ENCODE data around the gene LRFN4. TPM values are rescaled to one million over a fixed set of nuclear protein-coding genes. Genes with fewer than 3 reads are reported as not detected.

LRFN4 gene
- polyA plus RNA-seq, 1 donor from 2014 or later, result 85.0 TPM

DNA sequence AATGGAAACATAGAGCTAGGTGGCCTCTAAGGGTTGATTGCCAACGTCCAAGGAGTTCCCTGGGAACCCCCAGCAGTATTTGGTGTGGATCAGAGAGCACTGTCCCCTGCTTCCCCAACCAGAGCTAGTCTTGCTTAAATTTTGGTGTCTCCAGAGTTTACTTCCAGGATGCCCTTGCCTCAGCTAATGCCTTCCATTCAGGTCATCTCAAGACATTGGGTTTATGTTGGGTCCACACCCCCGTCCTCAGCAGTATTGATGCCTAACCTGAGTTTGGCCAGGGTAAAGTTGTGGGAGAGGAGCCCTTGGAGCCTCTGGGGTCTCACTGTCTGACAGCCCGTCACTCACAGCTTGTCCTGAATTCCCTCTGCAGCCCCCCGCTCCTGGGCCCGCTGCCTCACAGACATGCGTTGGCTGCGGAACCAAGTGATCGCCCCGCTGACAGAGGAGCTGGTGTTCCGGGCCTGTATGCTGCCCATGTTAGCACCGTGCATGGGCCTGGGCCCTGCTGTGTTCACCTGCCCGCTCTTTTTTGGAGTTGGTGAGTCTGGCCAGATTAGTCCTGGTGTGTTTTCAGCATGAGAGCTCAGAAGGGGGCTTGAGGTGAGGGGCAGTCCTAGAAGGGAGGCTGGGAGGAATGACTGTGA is 12.2 kb upstream of the LRFN4 start:
- no peaks in the 10 kb centered on the region for H3K9me3 ChIP-seq (ENCODE audit: low read length)
- peak overlapping the region; percentile 88 for H3K9ac ChIP-seq (ENCODE audit: low read length)
- H3K27ac ChIP-seq (ENCODE audit: low read length), result no peak overlapping the region
- peak overlapping the region; percentile 99 for H3K4me2 ChIP-seq (ENCODE audit: low read length)
- H3K27me3 ChIP-seq (ENCODE audit: insufficient read depth, low read depth, low read length), result no peaks in the 10 kb centered on the region
- peaks cover 24% of the 10 kb centered on the region for H3K79me2 ChIP-seq (replicated peaks; ENCODE audit: insufficient read depth, low read length)
- H3F3A ChIP-seq (ENCODE audit: insufficient read depth, low read length, poor library complexity, severe bottlenecking), result no peaks in the 10 kb centered on the region
- no peaks in the 10 kb centered on the region for H3K9me2 ChIP-seq (ENCODE audit: insufficient read depth, low read length)
- H3K36me3 ChIP-seq (ENCODE audit: insufficient read depth, low read length), result no peaks in the 10 kb centered on the region
- no peak for TF ChIP-seq POLR2AphosphoS5 (IDR thresholded peaks at IDR 0.05)
- no peak for TF ChIP-seq TAF1 (IDR thresholded peaks at IDR 0.05; ENCODE audit: low read depth)
- no peak for TF ChIP-seq EZH2 (IDR thresholded peaks at IDR 0.05; ENCODE audit: borderline replicate concordance, insufficient read depth, low read length, poor library complexity, severe bottlenecking)
- no peak for TF ChIP-seq SMC3 (conservative IDR thresholded peaks at IDR 0.05; ENCODE audit: poor library complexity)
- TF ChIP-seq, protein P1, sequence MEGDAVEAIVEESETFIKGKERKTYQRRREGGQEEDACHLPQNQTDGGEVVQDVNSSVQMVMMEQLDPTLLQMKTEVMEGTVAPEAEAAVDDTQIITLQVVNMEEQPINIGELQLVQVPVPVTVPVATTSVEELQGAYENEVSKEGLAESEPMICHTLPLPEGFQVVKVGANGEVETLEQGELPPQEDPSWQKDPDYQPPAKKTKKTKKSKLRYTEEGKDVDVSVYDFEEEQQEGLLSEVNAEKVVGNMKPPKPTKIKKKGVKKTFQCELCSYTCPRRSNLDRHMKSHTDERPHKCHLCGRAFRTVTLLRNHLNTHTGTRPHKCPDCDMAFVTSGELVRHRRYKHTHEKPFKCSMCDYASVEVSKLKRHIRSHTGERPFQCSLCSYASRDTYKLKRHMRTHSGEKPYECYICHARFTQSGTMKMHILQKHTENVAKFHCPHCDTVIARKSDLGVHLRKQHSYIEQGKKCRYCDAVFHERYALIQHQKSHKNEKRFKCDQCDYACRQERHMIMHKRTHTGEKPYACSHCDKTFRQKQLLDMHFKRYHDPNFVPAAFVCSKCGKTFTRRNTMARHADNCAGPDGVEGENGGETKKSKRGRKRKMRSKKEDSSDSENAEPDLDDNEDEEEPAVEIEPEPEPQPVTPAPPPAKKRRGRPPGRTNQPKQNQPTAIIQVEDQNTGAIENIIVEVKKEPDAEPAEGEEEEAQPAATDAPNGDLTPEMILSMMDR (IDR thresholded peaks at IDR 0.05; ENCODE audit: poor library complexity, severe bottlenecking), result no peak
- TF ChIP-seq, protein P2, sequence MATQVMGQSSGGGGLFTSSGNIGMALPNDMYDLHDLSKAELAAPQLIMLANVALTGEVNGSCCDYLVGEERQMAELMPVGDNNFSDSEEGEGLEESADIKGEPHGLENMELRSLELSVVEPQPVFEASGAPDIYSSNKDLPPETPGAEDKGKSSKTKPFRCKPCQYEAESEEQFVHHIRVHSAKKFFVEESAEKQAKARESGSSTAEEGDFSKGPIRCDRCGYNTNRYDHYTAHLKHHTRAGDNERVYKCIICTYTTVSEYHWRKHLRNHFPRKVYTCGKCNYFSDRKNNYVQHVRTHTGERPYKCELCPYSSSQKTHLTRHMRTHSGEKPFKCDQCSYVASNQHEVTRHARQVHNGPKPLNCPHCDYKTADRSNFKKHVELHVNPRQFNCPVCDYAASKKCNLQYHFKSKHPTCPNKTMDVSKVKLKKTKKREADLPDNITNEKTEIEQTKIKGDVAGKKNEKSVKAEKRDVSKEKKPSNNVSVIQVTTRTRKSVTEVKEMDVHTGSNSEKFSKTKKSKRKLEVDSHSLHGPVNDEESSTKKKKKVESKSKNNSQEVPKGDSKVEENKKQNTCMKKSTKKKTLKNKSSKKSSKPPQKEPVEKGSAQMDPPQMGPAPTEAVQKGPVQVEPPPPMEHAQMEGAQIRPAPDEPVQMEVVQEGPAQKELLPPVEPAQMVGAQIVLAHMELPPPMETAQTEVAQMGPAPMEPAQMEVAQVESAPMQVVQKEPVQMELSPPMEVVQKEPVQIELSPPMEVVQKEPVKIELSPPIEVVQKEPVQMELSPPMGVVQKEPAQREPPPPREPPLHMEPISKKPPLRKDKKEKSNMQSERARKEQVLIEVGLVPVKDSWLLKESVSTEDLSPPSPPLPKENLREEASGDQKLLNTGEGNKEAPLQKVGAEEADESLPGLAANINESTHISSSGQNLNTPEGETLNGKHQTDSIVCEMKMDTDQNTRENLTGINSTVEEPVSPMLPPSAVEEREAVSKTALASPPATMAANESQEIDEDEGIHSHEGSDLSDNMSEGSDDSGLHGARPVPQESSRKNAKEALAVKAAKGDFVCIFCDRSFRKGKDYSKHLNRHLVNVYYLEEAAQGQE (IDR thresholded peaks at IDR 0.05; ENCODE audit: borderline replicate concordance), result no peak
- TF ChIP-seq RAD21 (conservative IDR thresholded peaks at IDR 0.05), result no peak
- TF ChIP-seq MXI1 (conservative IDR thresholded peaks at IDR 0.05; ENCODE audit: poor library complexity, severe bottlenecking), result no peak
- TF ChIP-seq EP300 (conservative IDR thresholded peaks at IDR 0.05; ENCODE audit: poor library complexity, severe bottlenecking), result no peak
- H4K20me1 ChIP-seq (ENCODE audit: insufficient read depth), result no peaks in the 10 kb centered on the region
- H3K4me3 ChIP-seq (ENCODE audit: low read length), result peak overlapping the region; percentile 89
- no peak overlapping the region for H2AFZ ChIP-seq (ENCODE audit: low read depth, low read length)

DNA sequence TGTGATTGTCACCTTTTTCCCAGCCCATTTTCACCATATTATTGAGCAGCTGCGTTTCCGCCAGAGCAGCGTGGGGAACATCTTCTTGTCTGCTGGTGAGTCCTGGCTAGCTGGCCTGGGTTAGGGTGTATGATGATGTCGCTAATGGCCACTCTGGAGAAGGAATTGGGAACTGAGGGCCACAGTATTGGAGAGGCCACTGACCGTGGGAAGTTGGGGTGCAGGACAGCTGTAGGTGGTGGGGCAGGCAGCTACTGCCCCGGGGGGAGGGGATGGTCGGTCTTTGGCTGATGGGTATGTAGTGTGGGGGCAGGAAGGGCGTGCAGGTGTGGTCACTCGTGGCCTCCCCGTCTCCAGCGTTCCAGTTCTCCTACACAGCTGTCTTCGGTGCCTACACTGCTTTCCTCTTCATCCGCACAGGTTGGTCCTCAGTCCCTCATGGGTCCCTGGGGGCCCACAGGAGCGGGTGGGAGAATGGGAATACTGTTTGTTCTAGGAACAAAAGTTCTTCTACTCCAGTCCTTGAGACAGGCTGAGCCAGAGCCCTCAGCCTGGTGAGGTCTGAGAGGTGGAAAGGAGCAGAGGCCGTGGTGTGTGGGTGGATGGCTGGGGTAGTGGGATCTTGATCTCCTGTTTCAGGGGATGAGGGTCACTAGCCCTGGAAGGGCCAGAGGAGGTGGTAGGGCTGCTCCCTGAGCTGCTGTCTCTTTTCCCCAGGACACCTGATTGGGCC is 11.6 kb upstream of the LRFN4 start:
- H3K9ac ChIP-seq (ENCODE audit: low read length), result no peak overlapping the region
- H3K27ac ChIP-seq (ENCODE audit: low read length), result no peak overlapping the region
- H3K9me2 ChIP-seq (ENCODE audit: insufficient read depth, low read length), result no peaks in the 10 kb centered on the region
- H3K36me3 ChIP-seq (ENCODE audit: insufficient read depth, low read length), result no peaks in the 10 kb centered on the region
- H3K79me2 ChIP-seq (replicated peaks; ENCODE audit: insufficient read depth, low read length), result peaks cover 24% of the 10 kb centered on the region
- peak overlapping the region; percentile 89 for H3K4me3 ChIP-seq (ENCODE audit: low read length)
- TF ChIP-seq, protein P1 (IDR thresholded peaks at IDR 0.05; ENCODE audit: poor library complexity, severe bottlenecking), result no peak
- TF ChIP-seq EZH2 (IDR thresholded peaks at IDR 0.05; ENCODE audit: borderline replicate concordance, insufficient read depth, low read length, poor library complexity, severe bottlenecking) (no peak), TAF1 (IDR thresholded peaks at IDR 0.05; ENCODE audit: low read depth) (no peak), POLR2AphosphoS5 (IDR thresholded peaks at IDR 0.05) (no peak), RAD21 (conservative IDR thresholded peaks at IDR 0.05) (no peak), SMC3 (conservative IDR thresholded peaks at IDR 0.05; ENCODE audit: poor library complexity) (no peak), MXI1 (conservative IDR thresholded peaks at IDR 0.05; ENCODE audit: poor library complexity, severe bottlenecking) (no peak), EP300 (conservative IDR thresholded peaks at IDR 0.05; ENCODE audit: poor library complexity, severe bottlenecking) (no peak)
- TF ChIP-seq, protein P2 (IDR thresholded peaks at IDR 0.05; ENCODE audit: borderline replicate concordance), result no peak
- no peaks in the 10 kb centered on the region for H3F3A ChIP-seq (ENCODE audit: insufficient read depth, low read length, poor library complexity, severe bottlenecking)
- H3K4me2 ChIP-seq (ENCODE audit: low read length), result no peak overlapping the region
- H3K9me3 ChIP-seq (ENCODE audit: low read length), result no peaks in the 10 kb centered on the region
- no peaks in the 10 kb centered on the region for H3K27me3 ChIP-seq (ENCODE audit: insufficient read depth, low read depth, low read length)
- H4K20me1 ChIP-seq (ENCODE audit: insufficient read depth), result no peaks in the 10 kb centered on the region
- H2AFZ ChIP-seq (ENCODE audit: low read depth, low read length), result no peak overlapping the region

Measured in neural cell (in vitro differentiated cells).